Suprapubic skin (tissue), 3 donors: Measurements from ENCODE around the gene SIDT1.

ENCODE experiments used
- CTCF ChIP-seq, 2 donors: fragments of 200-600 bp in 1 of 2; fragments of 450-650 bp in 1 of 2; sonication (generic) in 1 of 2; IDR thresholded peaks; one replicate each; pipeline ENCODE4 v1.5.1; 2016 to 2019; ENCODE audit warnings: antibody characterized with exemption in 2 of 2, mild to moderate bottlenecking in 1 of 2, moderate library complexity in 1 of 2
- POLR2AphosphoS5 ChIP-seq, 3 donors: sonication (generic); formaldehyde crosslinking; IDR thresholded peaks; one replicate each; pipeline ENCODE4 v1.6.1; 2017; ENCODE audit warnings: antibody characterized with exemption in 3 of 3

DNA sequence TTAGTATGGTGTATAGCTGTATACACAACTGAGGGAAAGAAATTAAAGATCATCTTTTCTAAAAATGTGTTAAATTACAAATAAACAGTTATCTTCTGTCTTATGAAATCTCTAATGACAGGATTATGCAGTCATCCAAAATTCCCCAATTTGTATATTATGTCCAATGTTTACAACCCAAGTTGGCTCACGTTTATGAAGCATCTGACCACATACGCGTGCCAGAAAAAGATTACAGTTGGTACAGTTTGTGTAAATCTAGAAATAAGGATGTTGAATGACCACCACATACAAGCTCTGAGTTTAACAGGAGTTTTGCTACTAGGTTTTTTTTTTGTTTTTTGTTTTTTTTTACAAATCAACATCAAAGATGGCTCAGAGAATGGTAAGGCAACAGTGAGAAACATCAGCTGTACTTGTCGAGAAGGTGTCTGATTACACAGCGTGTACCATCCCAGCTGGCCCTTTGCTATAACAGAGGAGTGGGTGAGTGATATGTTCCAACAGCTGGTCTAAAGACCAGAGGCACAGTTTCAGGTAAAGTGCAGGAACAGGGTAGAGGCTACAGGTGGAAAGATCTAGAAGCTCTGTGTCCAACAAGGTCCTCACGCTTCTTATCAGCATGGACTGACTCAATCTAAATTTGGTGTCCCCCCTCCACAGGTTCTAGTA, 117.0 kb downstream of the SIDT1 start:
- no peak for TF ChIP-seq POLR2AphosphoS5 (IDR thresholded peaks at IDR 0.05)
- TF ChIP-seq CTCF (IDR thresholded peaks at IDR 0.05) = no peak
